CD4-positive, alpha-beta T cell (primary cell): Measurements from ENCODE around the gene TKFC. TPM values are rescaled to one million over a fixed set of nuclear protein-coding genes. Genes with fewer than 3 reads are reported as not detected.

Source experiments
- ATAC-seq: fragments of 200-7000 bp; cut with Tn5 transposase; one replicate; pipeline ENCODE4 v1.10.0; 2022; ENCODE audit warnings: mild to moderate bottlenecking; ENCODE audit not compliant: poor library complexity
- CTCF ChIA-PET: fragments of 350-600 bp; sonication (Branson Sonifier 250); formaldehyde crosslinking; loops from one replicate; lab custom pipeline; 2021; ENCODE audit warnings: antibody characterized with exemption, inconsistent platforms; lab: Charles Lee
- POLR2A ChIA-PET: fragments of 350-600 bp; sonication (Branson Sonifier 250); formaldehyde crosslinking; loops from one replicate; lab custom pipeline; 2021; ENCODE audit warnings: antibody characterized with exemption, inconsistent platforms; lab: Charles Lee
- DNase-seq, 14 experiments: peaks; one replicate each; pipeline ENCODE4 v3.0.0-alpha.2; 2013 to 2020; ENCODE audit warnings: mixed read lengths in 2 of 14
- H3K27ac ChIP-seq, 2 donors: one replicate each; pipeline versions ENCODE4 v1.5.1 to v1.7.0; 2013; ENCODE audit warnings: low read length in 2 of 2, low read depth in 1 of 2, mild to moderate bottlenecking in 1 of 2
- H3K27me3 ChIP-seq, 2 experiments: 1 replicate in 1 of 2; 2 replicates in 1 of 2; pipeline versions ENCODE4 v1.6.1 to v1.7.0; 2013; ENCODE audit warnings: low read length in 2 of 2, control low read depth in 1 of 2, mild to moderate bottlenecking in 1 of 2, moderate library complexity in 1 of 2; ENCODE audit not compliant: insufficient read depth in 2 of 2, control insufficient read depth in 1 of 2
- H3K36me3 ChIP-seq: one replicate; pipeline ENCODE4 v1.6.1; 2013; ENCODE audit warnings: low read length, control low read depth; ENCODE audit not compliant: insufficient read depth
- H3K4me1 ChIP-seq: one replicate; pipeline ENCODE4 v1.6.1; 2013; ENCODE audit warnings: low read length, control low read depth; ENCODE audit not compliant: insufficient read depth
- H3K4me3 ChIP-seq: one replicate; pipeline ENCODE4 v1.5.1; 2013; ENCODE audit warnings: mild to moderate bottlenecking, low read length, moderate library complexity
- H3K9me3 ChIP-seq, 2 experiments: 1 replicate in 1 of 2; 2 replicates in 1 of 2; pipeline versions ENCODE4 v1.6.1 to v1.7.0; 2013; ENCODE audit warnings: low read length in 2 of 2, mild to moderate bottlenecking in 2 of 2, control low read depth in 1 of 2, moderate library complexity in 1 of 2; ENCODE audit not compliant: control insufficient read depth in 1 of 2, insufficient read depth in 1 of 2
- H3K27ac Mint-ChIP-seq: one replicate; pipeline ENCODE4 v1.8.0; 2020; ENCODE audit warnings: mixed read lengths
- H3K27me3 Mint-ChIP-seq: one replicate; pipeline ENCODE4 v1.8.0; 2021; ENCODE audit warnings: mixed read lengths
- H3K36me3 Mint-ChIP-seq: one replicate; pipeline ENCODE4 v1.8.0; 2021; ENCODE audit warnings: low read depth, mixed read lengths
- H3K4me1 Mint-ChIP-seq: one replicate; pipeline ENCODE4 v1.8.0; 2021; ENCODE audit warnings: low read depth, mixed read lengths
- H3K4me3 Mint-ChIP-seq: one replicate; pipeline ENCODE4 v1.8.0; 2020; ENCODE audit warnings: mild to moderate bottlenecking, mixed read lengths
- H3K9me3 Mint-ChIP-seq: one replicate; pipeline ENCODE4 v1.8.0; 2020; ENCODE audit warnings: mixed read lengths
- intact Hi-C, 2 experiments: fragments of 100-400 bp; cut with DNase I in 1 of 2; cut with micrococcal nuclease in 1 of 2; formaldehyde crosslinking; loops; one replicate each; pipeline versions ENCODE4 v1.15.1 to v1.9.0; 2023 to 2025; cut with DNase I, micrococcal nuclease
- total RNA-seq, 174 experiments: library from RNA in 2 of 174; stranded (reverse) in 2 of 174; gene quantifications; one replicate each; pipeline ENCODE4 v1.2.3 and lab custom pipeline; 2021 to 2026
- TF ChIP-seq, protein P1 (sequence below): fragments of 200-600 bp; IDR thresholded peaks from one replicate; pipeline ENCODE4 v1.8.0; 2022; ENCODE audit warnings: antibody characterized with exemption, mild to moderate bottlenecking

The TKFC gene
- total RNA-seq, 2 experiments from 2014 or later, result 21.8 to 26.3 TPM

DNA sequence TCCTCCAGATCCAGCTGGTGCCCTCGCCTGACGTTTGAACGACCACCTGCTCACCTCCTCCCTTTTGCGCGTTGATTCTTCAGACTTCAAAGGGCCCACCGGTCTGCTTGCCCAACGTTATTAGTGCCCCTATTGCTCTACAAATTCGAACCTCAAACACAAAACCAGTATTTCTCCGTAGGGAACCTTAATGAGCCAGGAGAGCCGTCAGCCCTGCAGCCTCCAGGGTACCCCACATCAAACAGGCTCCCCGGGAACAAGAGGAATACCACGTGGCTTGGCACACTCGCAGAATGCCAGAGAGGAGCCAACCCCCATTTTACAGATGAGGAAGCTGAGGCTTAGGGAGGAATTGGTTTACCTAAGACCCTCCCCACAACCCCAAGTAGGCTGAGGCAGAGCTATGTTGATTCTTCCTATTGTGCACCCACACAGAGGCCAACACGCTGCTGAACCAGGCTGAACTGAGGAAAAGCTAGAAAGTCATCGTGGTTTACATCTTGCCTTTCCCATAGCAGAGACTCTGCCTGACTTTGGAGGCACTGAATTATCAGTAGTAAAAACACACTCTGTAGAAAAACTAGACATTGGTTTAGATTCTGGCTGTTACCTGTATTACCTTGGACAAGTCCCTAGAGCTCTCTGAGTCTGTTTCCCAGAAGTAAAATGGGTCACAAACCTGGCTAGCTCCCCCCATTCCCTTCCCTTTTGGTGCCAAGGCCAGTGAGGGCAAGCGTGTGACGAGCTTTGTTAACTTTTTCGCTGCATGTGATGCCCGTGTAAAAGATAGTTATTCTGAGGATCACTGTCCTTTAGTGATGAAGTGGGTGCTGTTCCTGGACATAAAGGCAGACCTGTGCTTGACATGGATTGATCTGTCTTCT is 764 bp downstream of the TKFC start:
- Mint-ChIP-seq H3K4me1 (peaks cover 63% of the 10 kb centered on the region), H3K27ac (peak overlapping the region; percentile 95), H3K36me3 (peaks cover 44% of the 10 kb centered on the region), H3K27me3 (no peaks in the 10 kb centered on the region), H3K4me3 (peak overlapping the region; percentile 96), H3K9me3 (no peaks in the 10 kb centered on the region)
- H3K4me1 ChIP-seq, result peaks cover 52% of the 10 kb centered on the region
- no peaks in the 10 kb centered on the region for H3K27me3 ChIP-seq
- DNase-seq (peak in 1 of 14 experiments; percentile 8), ATAC-seq (no peak)
- ChIA-PET POLR2A (interaction anchor here (0.8 to 5.3 kb wide), 10 partner anchors 11 to 420 kb away, joined by 3 to 64 read pairs (median 4); partner anchors contain the start of genes CPSF7, CYB561A3, SDHAF2 and TMEM109), CTCF (interaction anchor here (1.4 to 6.0 kb wide), 4 partner anchors 28 to 102 kb away, joined by 4 to 173 read pairs (median 26); partner anchors contain the start of genes CYB561A3, TMEM138 and TMEM216)
- H3K27ac ChIP-seq, result peak overlapping the region; percentile 84 to 87
- TF ChIP-seq, protein P1, sequence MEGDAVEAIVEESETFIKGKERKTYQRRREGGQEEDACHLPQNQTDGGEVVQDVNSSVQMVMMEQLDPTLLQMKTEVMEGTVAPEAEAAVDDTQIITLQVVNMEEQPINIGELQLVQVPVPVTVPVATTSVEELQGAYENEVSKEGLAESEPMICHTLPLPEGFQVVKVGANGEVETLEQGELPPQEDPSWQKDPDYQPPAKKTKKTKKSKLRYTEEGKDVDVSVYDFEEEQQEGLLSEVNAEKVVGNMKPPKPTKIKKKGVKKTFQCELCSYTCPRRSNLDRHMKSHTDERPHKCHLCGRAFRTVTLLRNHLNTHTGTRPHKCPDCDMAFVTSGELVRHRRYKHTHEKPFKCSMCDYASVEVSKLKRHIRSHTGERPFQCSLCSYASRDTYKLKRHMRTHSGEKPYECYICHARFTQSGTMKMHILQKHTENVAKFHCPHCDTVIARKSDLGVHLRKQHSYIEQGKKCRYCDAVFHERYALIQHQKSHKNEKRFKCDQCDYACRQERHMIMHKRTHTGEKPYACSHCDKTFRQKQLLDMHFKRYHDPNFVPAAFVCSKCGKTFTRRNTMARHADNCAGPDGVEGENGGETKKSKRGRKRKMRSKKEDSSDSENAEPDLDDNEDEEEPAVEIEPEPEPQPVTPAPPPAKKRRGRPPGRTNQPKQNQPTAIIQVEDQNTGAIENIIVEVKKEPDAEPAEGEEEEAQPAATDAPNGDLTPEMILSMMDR, result no peak
- no peaks in the 10 kb centered on the region for H3K9me3 ChIP-seq
- peaks cover 16% of the 10 kb centered on the region for H3K36me3 ChIP-seq
- peak overlapping the region; percentile 91 for H3K4me3 ChIP-seq
- intact Hi-C loops, result loop anchor here in 1 of 2 experiments (1.0 to 5.0 kb wide), 4 partner anchors 29 to 491 kb away; partner anchors contain the start of genes CCDC86, CPSF7, TMEM109 and TMEM138

DNA sequence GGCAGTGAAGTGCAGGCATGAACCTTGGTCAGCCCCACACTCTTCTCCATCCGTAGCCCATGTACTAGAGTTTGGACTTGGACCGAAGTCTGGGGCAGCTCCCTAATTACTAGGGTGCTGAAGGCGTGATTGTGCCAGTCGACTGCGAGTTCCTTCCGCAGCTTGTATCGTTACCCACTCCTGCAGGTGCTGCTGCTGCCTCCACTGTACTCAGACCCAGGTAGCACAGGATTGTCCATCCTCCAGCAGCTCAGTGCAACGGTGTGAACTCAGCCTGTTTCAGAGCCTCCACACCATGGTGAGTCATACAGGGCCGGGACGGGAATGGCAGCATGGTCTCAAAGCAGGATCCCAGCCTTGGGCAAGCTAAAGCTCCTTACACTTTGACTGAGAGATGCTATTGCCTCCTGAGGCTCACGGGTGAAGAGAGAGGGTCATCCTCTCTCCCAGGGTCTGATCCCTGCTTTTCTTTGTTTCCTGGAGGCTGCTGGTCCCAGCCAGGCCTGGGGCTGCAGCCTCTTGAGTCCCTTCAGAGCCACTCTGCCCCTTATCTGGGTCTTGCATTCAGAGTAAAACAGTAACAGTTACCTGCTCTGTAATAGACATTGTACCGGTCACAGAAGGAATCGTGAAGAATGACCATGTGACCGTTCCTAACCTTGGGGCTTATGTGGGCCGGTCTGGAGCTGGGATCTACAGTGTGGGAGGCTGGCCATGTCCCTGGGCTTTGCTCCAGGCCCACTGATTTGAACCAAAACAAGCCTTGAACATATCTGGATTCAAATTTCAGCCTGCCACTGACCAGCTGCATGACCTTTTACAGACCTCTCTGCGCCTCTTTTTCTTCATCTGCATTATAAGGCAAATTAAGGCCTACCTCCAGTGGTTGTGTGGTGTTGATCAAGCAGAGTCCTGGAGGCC is 1.7 kb downstream of the TKFC start:
- POLR2A ChIA-PET, result interaction anchor here (1.6 to 5.3 kb wide), 6 partner anchors 12 to 95 kb away, joined by 3 to 64 read pairs (median 28); partner anchors contain the start of genes CPSF7, CYB561A3, SDHAF2 and TMEM138
- intact Hi-C loops, result loop anchor here (2.0 to 5.0 kb wide), 5 partner anchors 94 to 492 kb away; partner anchors contain the start of genes CCDC86 (in 1 of the 2), CPSF7 (in 1 of the 2), SYT7 (in 1 of the 2) and TMEM109 (in 1 of the 2)
- Histone ChIP-seq H3K27ac (no peak overlapping the region), H3K36me3 (peaks cover 10% of the 10 kb centered on the region), H3K27me3 (no peaks in the 10 kb centered on the region), H3K9me3 (no peaks in the 10 kb centered on the region), H3K4me3 (no peak overlapping the region), H3K4me1 (peaks cover 52% of the 10 kb centered on the region)
- TF ChIP-seq, protein P1, result no peak
- Mint-ChIP-seq H3K9me3 (no peaks in the 10 kb centered on the region), H3K4me1 (peaks cover 54% of the 10 kb centered on the region), H3K4me3 (peak overlapping the region; percentile 96), H3K36me3 (peaks cover 38% of the 10 kb centered on the region), H3K27ac (peak overlapping the region; percentile 95), H3K27me3 (no peaks in the 10 kb centered on the region)
- ATAC-seq (no peak), DNase-seq (peak in 1 of 14 experiments; percentile 27)
- CTCF ChIA-PET, result interaction anchor here (0.6 to 6.0 kb wide), 6 partner anchors 20 to 101 kb away, joined by 3 to 173 read pairs (median 8); partner anchors contain the start of genes CYB561A3, TMEM138 and TMEM216
